Cardiac fibroblast (primary cell): ENCODE measurements around the gene PEA15.

ENCODE experiments used
- DNase-seq, 2 donors: peaks; one replicate each; pipeline versions ENCODE4 v3.0.0 to v3.0.0-alpha.2; 2010; ENCODE audit warnings: low read depth in 2 of 2
- H3K4me3 ChIP-seq, 2 donors: replicated peaks in 1 of 2; 1 replicate in 1 of 2; 2 replicates in 1 of 2; pipeline ENCODE4 v1.5.1; 2011; ENCODE audit warnings: low read depth in 2 of 2, low read length in 2 of 2, mild to moderate bottlenecking in 2 of 2, moderate library complexity in 1 of 2
- TF ChIP-seq, protein P1 (sequence below): IDR thresholded peaks from one replicate; pipeline ENCODE4 v1.5.1; 2011; ENCODE audit warnings: low read depth, mild to moderate bottlenecking, low read length, inconsistent platforms

The PEA15 gene

GRCh38 chr1:160264795-160265307, 59.7 kb downstream of the PEA15 start:
- TF ChIP-seq, protein P1, sequence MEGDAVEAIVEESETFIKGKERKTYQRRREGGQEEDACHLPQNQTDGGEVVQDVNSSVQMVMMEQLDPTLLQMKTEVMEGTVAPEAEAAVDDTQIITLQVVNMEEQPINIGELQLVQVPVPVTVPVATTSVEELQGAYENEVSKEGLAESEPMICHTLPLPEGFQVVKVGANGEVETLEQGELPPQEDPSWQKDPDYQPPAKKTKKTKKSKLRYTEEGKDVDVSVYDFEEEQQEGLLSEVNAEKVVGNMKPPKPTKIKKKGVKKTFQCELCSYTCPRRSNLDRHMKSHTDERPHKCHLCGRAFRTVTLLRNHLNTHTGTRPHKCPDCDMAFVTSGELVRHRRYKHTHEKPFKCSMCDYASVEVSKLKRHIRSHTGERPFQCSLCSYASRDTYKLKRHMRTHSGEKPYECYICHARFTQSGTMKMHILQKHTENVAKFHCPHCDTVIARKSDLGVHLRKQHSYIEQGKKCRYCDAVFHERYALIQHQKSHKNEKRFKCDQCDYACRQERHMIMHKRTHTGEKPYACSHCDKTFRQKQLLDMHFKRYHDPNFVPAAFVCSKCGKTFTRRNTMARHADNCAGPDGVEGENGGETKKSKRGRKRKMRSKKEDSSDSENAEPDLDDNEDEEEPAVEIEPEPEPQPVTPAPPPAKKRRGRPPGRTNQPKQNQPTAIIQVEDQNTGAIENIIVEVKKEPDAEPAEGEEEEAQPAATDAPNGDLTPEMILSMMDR = no peak
- no peak for DNase-seq
- no peak overlapping the region for H3K4me3 ChIP-seq
